H1 (cell line): ENCODE data around the gene RREB1. TPM values are rescaled to one million over a fixed set of nuclear protein-coding genes. Genes with fewer than 3 reads are reported as not detected.

Source experiments
- CTCF ChIA-PET: fragments of 300-600 bp; sonication (Branson Sonifier 250); formaldehyde crosslinking; loops from one replicate; lab custom pipeline; 2021; ENCODE audit not compliant: partially characterized antibody; lab: Charles Lee
- POLR2A ChIA-PET: fragments of 300-600 bp; sonication (Branson Sonifier 250); formaldehyde crosslinking; loops from one replicate; lab custom pipeline; 2021; ENCODE audit warnings: inconsistent platforms; ENCODE audit not compliant: partially characterized antibody; lab: Charles Lee
- DNase-seq, 2 experiments: peaks; one replicate each; pipeline versions ENCODE4 v3.0.0 to v3.0.0-alpha.2; 2010 to 2022; ENCODE audit warnings: low spot score in 2 of 2, low read depth in 1 of 2, mixed read lengths in 1 of 2
- FAIRE-seq: peaks from 2 replicates; lab custom pipeline; 2011; peaks lifted over from hg19 to GRCh38; lab: Jason Lieb, UNC
- H2AFZ ChIP-seq: 2 replicates; pipeline ENCODE4 v1.8.1; 2012; ENCODE audit warnings: low read length, inconsistent platforms
- H2AK5ac ChIP-seq: 2 replicates; pipeline ENCODE4 v1.6.1; 2013; ENCODE audit warnings: low read depth, low read length
- H2BK120ac ChIP-seq: replicated peaks from 2 replicates; pipeline ENCODE3; 2013; ENCODE audit warnings: low read depth, low read length, inconsistent platforms
- H2BK12ac ChIP-seq: 2 replicates; pipeline ENCODE4 v1.6.1; 2013; ENCODE audit warnings: low read depth, low read length
- H2BK15ac ChIP-seq: 2 replicates; pipeline ENCODE4 v1.6.1; 2013; ENCODE audit warnings: low read length
- H2BK20ac ChIP-seq: 2 replicates; pipeline ENCODE4 v1.6.1; 2013; ENCODE audit warnings: low read length
- H2BK5ac ChIP-seq: 2 replicates; pipeline ENCODE4 v1.6.1; 2013; ENCODE audit warnings: low read depth, low read length
- H3K14ac ChIP-seq: 2 replicates; pipeline ENCODE4 v1.6.1; 2013; ENCODE audit warnings: inconsistent platforms; ENCODE audit not compliant: insufficient read length
- H3K18ac ChIP-seq: 2 replicates; pipeline ENCODE4 v1.6.1; 2013; ENCODE audit warnings: low read length; ENCODE audit errors: extremely low read depth
- H3K23ac ChIP-seq: 2 replicates; pipeline ENCODE4 v1.6.1; 2013; ENCODE audit warnings: inconsistent platforms; ENCODE audit not compliant: insufficient read length
- H3K23me2 ChIP-seq: 2 replicates; pipeline ENCODE4 v1.6.1; 2013; ENCODE audit warnings: low read depth, low read length
- H3K27ac ChIP-seq: 2 replicates; pipeline ENCODE4 v1.6.1; 2011; ENCODE audit warnings: low read depth, low read length, inconsistent platforms
- H3K27me3 ChIP-seq, 4 experiments: replicated peaks in 1 of 4; 1 replicate in 1 of 4; 2 replicates in 3 of 4; pipeline versions ENCODE4 v1.6.1 to v1.8.1; 2011 to 2013; ENCODE audit warnings: low read length in 3 of 4, mild to moderate bottlenecking in 3 of 4, inconsistent platforms in 2 of 4, mixed read lengths in 2 of 4, moderate library complexity in 1 of 4; ENCODE audit not compliant: control insufficient read depth in 3 of 4, insufficient read depth in 3 of 4; ENCODE audit errors: extremely low read depth in 1 of 4
- H3K36me3 ChIP-seq, 4 experiments: 2 replicates each; pipeline versions ENCODE4 v1.6.1 to v1.8.1; 2011 to 2013; ENCODE audit warnings: mild to moderate bottlenecking in 4 of 4, low read length in 3 of 4, moderate library complexity in 2 of 4, control low read depth in 1 of 4, inconsistent platforms in 1 of 4; ENCODE audit not compliant: insufficient read depth in 4 of 4, control insufficient read depth in 2 of 4
- H3K4ac ChIP-seq: replicated peaks from 2 replicates; pipeline ENCODE3; 2013; ENCODE audit warnings: low read length, low read depth, mixed read lengths, inconsistent platforms; ENCODE audit not compliant: insufficient read length
- H3K4me1 ChIP-seq, 4 experiments: replicated peaks in 1 of 4; 1 replicate in 1 of 4; 2 replicates in 3 of 4; pipeline versions ENCODE4 v1.6.1 to v1.8.1; 2011 to 2013; ENCODE audit warnings: low read length in 3 of 4, inconsistent platforms in 2 of 4, mixed read lengths in 1 of 4; ENCODE audit not compliant: insufficient read depth in 4 of 4, control insufficient read depth in 3 of 4
- H3K4me2 ChIP-seq, 2 experiments: 2 replicates each; pipeline versions ENCODE4 v1.6.1 to v1.8.1; 2011 to 2013; ENCODE audit warnings: low read depth in 2 of 2, low read length in 2 of 2, control low read depth in 1 of 2, inconsistent platforms in 1 of 2, mild to moderate bottlenecking in 1 of 2; ENCODE audit not compliant: insufficient read depth in 1 of 2
- H3K4me3 ChIP-seq, 4 experiments: fragments of 200-600, 300-600 bp in 1 of 4; sonication (generic), shearing (Covaris generic), sonication (Bioruptor Twin) in 1 of 4; 2 replicates each; pipeline versions ENCODE4 v1.5.1 to v1.8.1; 2011 to 2016; ENCODE audit warnings: low read length in 4 of 4, low read depth in 3 of 4, control low read depth in 2 of 4, inconsistent platforms in 2 of 4, mild to moderate bottlenecking in 2 of 4, mixed read lengths in 1 of 4, moderate library complexity in 1 of 4; ENCODE audit not compliant: insufficient read depth in 2 of 4; ENCODE audit errors: extremely low read depth in 1 of 4
- H3K56ac ChIP-seq: replicated peaks from 2 replicates; pipeline ENCODE3; 2013; ENCODE audit warnings: low read depth, mild to moderate bottlenecking, mixed read lengths, low read length, inconsistent platforms; ENCODE audit not compliant: insufficient read length
- H3K79me1 ChIP-seq: 2 replicates; pipeline ENCODE4 v1.6.1; 2013; ENCODE audit warnings: low read depth, low read length, control low read depth
- H3K79me2 ChIP-seq, 2 experiments: 2 replicates each; pipeline versions ENCODE4 v1.6.1 to v1.8.1; 2012 to 2013; ENCODE audit warnings: low read length in 2 of 2, mild to moderate bottlenecking in 2 of 2, inconsistent platforms in 1 of 2; ENCODE audit not compliant: insufficient read depth in 2 of 2, control insufficient read depth in 1 of 2
- H3K9ac ChIP-seq, 4 experiments: replicated peaks in 1 of 4; 1 replicate in 1 of 4; 2 replicates in 3 of 4; pipeline versions ENCODE4 v1.6.1 to v1.8.1; 2011 to 2013; ENCODE audit warnings: low read depth in 3 of 4, low read length in 3 of 4, control low read depth in 2 of 4, mild to moderate bottlenecking in 2 of 4, moderate library complexity in 2 of 4, inconsistent platforms in 1 of 4; ENCODE audit errors: extremely low read depth in 1 of 4
- H3K9me3 ChIP-seq, 2 experiments: 2 replicates each; pipeline versions ENCODE4 v1.6.1 to v1.8.1; 2012 to 2013; ENCODE audit warnings: mild to moderate bottlenecking in 2 of 2, moderate library complexity in 2 of 2, control low read depth in 1 of 2, inconsistent platforms in 1 of 2, low read depth in 1 of 2, low read length in 1 of 2, mixed read lengths in 1 of 2; ENCODE audit not compliant: insufficient read depth in 2 of 2
- H4K20me1 ChIP-seq, 2 experiments: replicated peaks in 1 of 2; 2 replicates each; pipeline versions ENCODE3 to v1.8.1; 2011 to 2013; ENCODE audit warnings: inconsistent platforms in 2 of 2, low read length in 2 of 2, mild to moderate bottlenecking in 1 of 2; ENCODE audit not compliant: insufficient read depth in 2 of 2, control insufficient read depth in 1 of 2
- H4K5ac ChIP-seq: 2 replicates; pipeline ENCODE4 v1.6.1; 2013; ENCODE audit warnings: low read length, low read depth, mixed read lengths, inconsistent platforms; ENCODE audit not compliant: insufficient read length
- H4K8ac ChIP-seq: 2 replicates; pipeline ENCODE4 v1.8.0; 2013; ENCODE audit warnings: mild to moderate bottlenecking, moderate library complexity, low read length, inconsistent platforms; ENCODE audit not compliant: insufficient read depth; ENCODE audit errors: extremely low read depth
- H4K91ac ChIP-seq: replicated peaks from 2 replicates; pipeline ENCODE3; 2013; ENCODE audit warnings: low read length, mixed read lengths, inconsistent platforms; ENCODE audit not compliant: insufficient read length
- BACH1 ChIP-seq: IDR thresholded peaks from 2 replicates; pipeline ENCODE4 v1.6.1; 2012; ENCODE audit warnings: low read length, improper control_type of control experiment
- BRCA1 ChIP-seq: IDR thresholded peaks from 2 replicates; pipeline ENCODE4 v1.6.1; 2012; ENCODE audit warnings: low read depth, low read length, improper control_type of control experiment
- CBX5 ChIP-seq: fragments of 300-800, 300-1000 bp; sonication (generic); IDR thresholded peaks from 2 replicates; pipeline ENCODE4 v1.7.1; 2016; ENCODE audit warnings: antibody characterized with exemption, low read length, low read depth
- KDM5A ChIP-seq: fragments of 200-600 bp; IDR thresholded peaks from 2 replicates; pipeline ENCODE4 v1.7.1; 2012; ENCODE audit warnings: mild to moderate bottlenecking, low read length, inconsistent platforms, mixed read lengths
- POLR2A ChIP-seq, 2 experiments: IDR thresholded peaks; 1 replicate in 1 of 2; 2 replicates in 1 of 2; pipeline ENCODE4 v1.6.1; 2011; ENCODE audit warnings: low read depth in 2 of 2, low read length in 2 of 2, mild to moderate bottlenecking in 2 of 2; ENCODE audit errors: control extremely low read depth in 1 of 2
- POU5F1 ChIP-seq: IDR thresholded peaks from 2 replicates; pipeline ENCODE4 v1.6.1; 2011; ENCODE audit warnings: low read depth, mild to moderate bottlenecking, low read length, moderate library complexity
- RBBP5 ChIP-seq: IDR thresholded peaks from 2 replicates; pipeline ENCODE4 v1.7.1; 2012; ENCODE audit warnings: low read depth, mild to moderate bottlenecking, inconsistent platforms, low read length, moderate library complexity, borderline replicate concordance
- RFX5 ChIP-seq: IDR thresholded peaks from 2 replicates; pipeline ENCODE4 v1.6.1; 2011; ENCODE audit warnings: low read depth, low read length, improper control_type of control experiment, borderline replicate concordance
- SAP30 ChIP-seq: fragments of 300-600 bp; sonication (generic); IDR thresholded peaks from 2 replicates; pipeline ENCODE4 v1.7.1; 2012; ENCODE audit warnings: low read length, moderate library complexity, mild to moderate bottlenecking, inconsistent platforms; ENCODE audit not compliant: insufficient read depth, insufficient replicate concordance
- SIN3A ChIP-seq, 2 experiments: IDR thresholded peaks in 1 of 2; conservative IDR thresholded peaks in 1 of 2; 2 replicates each; pipeline ENCODE4 v1.6.1; 2011 to 2012; ENCODE audit warnings: low read length in 2 of 2, improper control_type of control experiment in 1 of 2, low read depth in 1 of 2, mild to moderate bottlenecking in 1 of 2
- SP1 ChIP-seq: IDR thresholded peaks from 2 replicates; pipeline ENCODE4 v1.6.1; 2011; ENCODE audit warnings: low read depth, low read length
- SP4 ChIP-seq: IDR thresholded peaks from 2 replicates; pipeline ENCODE4 v1.6.1; 2012; ENCODE audit warnings: low read length, inconsistent platforms
- TCF12 ChIP-seq: IDR thresholded peaks from 2 replicates; pipeline ENCODE4 v1.6.1; 2011; ENCODE audit warnings: low read depth, mild to moderate bottlenecking, low read length
- WGBS, 2 experiments: shearing (Covaris generic) in 1 of 2; methylation state at CpG; one replicate each; pipeline versions ENCODE4 v1.1.6 to v1.1.7; 2013 to 2015; ENCODE audit warnings: low lambda C conversion rate in 2 of 2, mixed read lengths in 2 of 2, inconsistent platforms in 1 of 2, low coverage in 1 of 2, missing lambda C conversion rate in 1 of 2; ENCODE audit not compliant: insufficient replicate concordance in 2 of 2, insufficient coverage in 1 of 2, insufficient read length in 1 of 2; ENCODE audit errors: extremely low coverage in 1 of 2, missing lambda C conversion rate in 1 of 2; 5-methylcytosine and 5-hydroxymethylcytosine counted together
- polyA plus RNA-seq, 7 experiments: library from polyadenylated mRNA; depleted of rRNA in 3 of 7; stranded (reverse) in 5 of 7; unstranded in 2 of 7; fragments of >200 nt in 5 of 7; fragments of 200-250 nt in 2 of 7; gene quantifications; 1 replicate in 5 of 7; 2 replicates in 1 of 7; 4 replicates in 1 of 7; pipeline versions ENCODE4 v1.2.1 to v1.2.3, GENCODE V29; 2011 to 2013; ENCODE audit warnings: missing spikeins in 2 of 7, mixed read lengths in 2 of 7
- total RNA-seq: library from RNA; stranded (reverse); fragmentation: NEBNext Ultra II Directional; extraction: Animal tissue kit (Norgen Biotek cat#: 25700); gene quantifications from 2 replicates; pipeline ENCODE4 v1.2.1, GENCODE V29; 2021

Gene RREB1
- total and polyA plus RNA-seq, 2 of the 8 experiments (the other 6 are each of a cell fraction or from before 2014, with no cell fraction given), result 3.9 to 34.7 TPM

GRCh38 chr6:7270320-7271204 is 162.8 kb downstream of the RREB1 start:
- Histone ChIP-seq H4K5ac (no peak overlapping the region), H2AK5ac (no peak overlapping the region), H2BK20ac (no peak overlapping the region), H3K4me2 (no peak overlapping the region), H4K20me1 (no peaks in the 10 kb centered on the region), H3K9ac (no peak overlapping the region), H2BK15ac (no peak overlapping the region), H4K8ac (no peak overlapping the region), H3K27me3 (no peaks in the 10 kb centered on the region), H3K4ac (no peak overlapping the region), H3K18ac (no peak overlapping the region), H3K23ac (no peak overlapping the region), H4K91ac (no peak overlapping the region), H3K79me1 (no peaks in the 10 kb centered on the region), H3K36me3 (no peaks in the 10 kb centered on the region), H2AFZ (no peak overlapping the region), H3K56ac (no peak overlapping the region), H3K27ac (no peak overlapping the region), H3K9me3 (no peaks in the 10 kb centered on the region), H2BK12ac (no peak overlapping the region), H3K79me2 (no peaks in the 10 kb centered on the region), H2BK5ac (no peak overlapping the region), H2BK120ac (no peak overlapping the region), H3K4me3 (no peak overlapping the region), H3K4me1 (no peaks in the 10 kb centered on the region), H3K14ac (no peak overlapping the region), H3K23me2 (no peaks in the 10 kb centered on the region)
- POLR2A ChIA-PET, result interaction anchor here (1.3 kb wide), 1 partner anchor 12 kb away, joined by 3 read pairs; no protein-coding TSS in a partner anchor
- WGBS, 2 experiments, result 87% methylated on average over 14 of the region's 16 CpGs; no CpG with 5 or more reads in 1 of the 2 experiments
- CTCF ChIA-PET, result interaction anchor here (0.6 to 1.4 kb wide), 4 partner anchors 7 to 345 kb away, joined by 4 to 5 read pairs (median 4); no protein-coding TSS in a partner anchor
- FAIRE-seq, result no peak
- DNase-seq, result peak in 1 of 2 experiments; percentile 16
- TF ChIP-seq SIN3A (conservative IDR thresholded peaks at IDR 0.05 in 1 of 2, IDR thresholded peaks at IDR 0.05 in 1 of 2; ENCODE audit: low read depth in 1 of 2, low read length in 2 of 2), result no peak
- no peak for TF ChIP-seq RBBP5
- TF ChIP-seq BACH1, result no peak
- TF ChIP-seq SAP30, result no peak
- no peak for TF ChIP-seq POU5F1
- no peak for TF ChIP-seq SP4
- no peak for TF ChIP-seq KDM5A
- TF ChIP-seq TCF12, result no peak
- no peak for TF ChIP-seq CBX5
- TF ChIP-seq RFX5, result no peak
- no peak for TF ChIP-seq BRCA1
- TF ChIP-seq POLR2A (IDR thresholded peaks at IDR 0.05; ENCODE audit: control extremely low read depth in 1 of 2, low read depth in 2 of 2, low read length in 2 of 2), result no peak
- TF ChIP-seq SP1, result no peak
